Heart left ventricle (tissue), 16 donors: ENCODE measurements around the gene HIBADH. TPM values are rescaled to one million over a fixed set of nuclear protein-coding genes. Genes with fewer than 3 reads are reported as not detected.

ENCODE experiments used
- ATAC-seq, 4 donors: fragments of 200-7000 bp; cut with Tn5 transposase; one replicate each; pipeline ENCODE4 v1.9.1; 2020 to 2022; ENCODE audit warnings: moderate library complexity in 4 of 4, mild to moderate bottlenecking in 3 of 4, moderate number of reproducible peaks in 1 of 4
- DNase-seq, 5 donors: peaks; one replicate each; pipeline ENCODE4 v3.0.0-alpha.2; 2020
- H3K27ac ChIP-seq, 12 donors: fragments of 200-600 bp; sonication (generic) in 4 of 12; one replicate each; pipeline versions ENCODE4 v1.5.0 to v1.8.0; 2016 to 2022; ENCODE audit warnings: mild to moderate bottlenecking in 2 of 12
- H3K27me3 ChIP-seq, 9 donors: fragments of 200-600 bp; sonication (generic) in 2 of 9; one replicate each; pipeline versions ENCODE4 v1.5.1 to v1.8.0; 2016 to 2022; ENCODE audit warnings: mild to moderate bottlenecking in 3 of 9
- H3K36me3 ChIP-seq, 9 donors: fragments of 200-600 bp; sonication (generic) in 2 of 9; one replicate each; pipeline versions ENCODE4 v1.5.0 to v1.8.0; 2018 to 2022; ENCODE audit warnings: mild to moderate bottlenecking in 2 of 9
- H3K4me1 ChIP-seq, 12 donors: fragments of 200-600 bp; sonication (generic) in 4 of 12; one replicate each; pipeline versions ENCODE4 v1.5.0 to v1.8.0; 2016 to 2022; ENCODE audit warnings: mild to moderate bottlenecking in 3 of 12
- H3K4me3 ChIP-seq, 12 donors: fragments of 200-600 bp; sonication (generic) in 4 of 12; one replicate each; pipeline versions ENCODE4 v1.5.0 to v1.8.0; 2017 to 2022; ENCODE audit warnings: mild to moderate bottlenecking in 9 of 12, moderate library complexity in 4 of 12
- H3K9me3 ChIP-seq, 12 donors: fragments of 200-600 bp; sonication (generic) in 4 of 12; one replicate each; pipeline versions ENCODE4 v1.5.0 to v1.8.0; 2016 to 2022; ENCODE audit warnings: mild to moderate bottlenecking in 1 of 12
- CTCF ChIP-seq, 12 donors: fragments of 200-600 bp; sonication (generic) in 4 of 12; IDR thresholded peaks; one replicate each; pipeline versions ENCODE4 v1.5.0 to v1.8.0; 2018 to 2022; ENCODE audit warnings: antibody characterized with exemption in 12 of 12, mild to moderate bottlenecking in 5 of 12
- POLR2A ChIP-seq, 2 donors: fragments of 450-650 bp; IDR thresholded peaks; one replicate each; pipeline ENCODE4 v1.6.1; 2017; ENCODE audit warnings: antibody characterized with exemption in 2 of 2, mild to moderate bottlenecking in 2 of 2, moderate library complexity in 2 of 2
- WGBS, 4 donors: extraction: QIAGEN DNeasy Blood & Tissue Kit in 2 of 4; methylation state at CpG; one replicate each; pipeline versions ENCODE4 v1.1.5 to v1.1.7; 2013 to 2018; 5-methylcytosine and 5-hydroxymethylcytosine counted together
- intact Hi-C, 10 donors: fragments of 100-400 bp; cut with DNase I; formaldehyde crosslinking; loops; one replicate each; pipeline versions ENCODE4 v1.11.1 to v1.14.2; 2022
- polyA plus RNA-seq, 2 donors: library from polyadenylated mRNA; stranded (reverse); fragments of 200-250 nt; gene quantifications; one replicate each; pipeline ENCODE4 v1.2.3, GENCODE V29; 2013
- total RNA-seq, 9 donors: library from RNA; depleted of rRNA in 2 of 9; stranded (reverse); fragments of >200 nt in 2 of 9; fragmentation: NEBNext Ultra II Directional in 3 of 9; extraction: Animal tissue kit (Norgen Biotek cat#: 25700) in 3 of 9; gene quantifications; one replicate each; pipeline versions ENCODE4 v1.1.0 to v1.2.4, GENCODE V29; 2016 to 2023
- donor health status: ischemic (EF 13 %, LVEDD 7.1; RV severe dilation, severe dysfunction).
- donor health status: healthy with polysubstance abuse.
- donor health status: DM: no; HTN: yes; CAD: no.
- donor health status: DM: no; HTN: no; CAD: no.
- donor health status: ischemic (EF 25% LVEDD 6.9; RV normal size, moderate dysfunction).
- donor health status: ischemic (EF 25% LVEDD 5.7; RV mildly dilated, moderate dysfunction).
- donor health status: healthy.
- donor health status: DM: yes; HTN: yes; CAD: no.
- donor health status: ischemic (EF 35%, LVEDD 5.7; RV mildly dilated, moderate dysfunction).
- donor health status: nonischemic (EF 11% LVEDD 7.7; RV severe dilation, severe dysfunction).
- donor health status: DM: yes; HTN: yes; CAD: no.
- donor health status: PGD.
- donor health status: ischemic (EF 29% LVEDD 5.4; RV normal size, mild dysfunction).
- donor health status: nonischemic (EF 23%, LVEDD 6.1; RV moderate dilation, normal function).

Gene HIBADH
- total and polyA plus RNA-seq, 11 donors = 34.4 to 107 (median 69.3) TPM

DNA sequence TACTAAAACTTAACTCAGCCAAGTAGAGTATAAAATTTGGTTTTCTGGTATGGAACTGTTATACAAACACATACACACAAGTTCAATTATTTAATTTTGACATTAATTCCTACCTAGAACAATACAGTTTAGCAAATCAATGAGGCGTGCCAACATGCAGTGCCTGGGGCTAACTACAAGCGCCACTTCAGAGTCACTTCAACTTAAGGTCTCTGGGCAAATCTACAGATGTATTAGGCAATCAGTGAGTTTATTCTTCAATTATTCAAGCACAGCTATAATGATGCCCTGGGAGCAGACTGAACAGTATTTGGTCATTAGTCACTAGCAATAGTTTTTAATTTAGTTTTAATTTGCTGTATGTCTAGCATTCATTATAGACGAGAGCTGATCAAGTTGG is 51.6 kb downstream of the HIBADH start:
- H3K27ac ChIP-seq = no peak overlapping the region
- no peak for ATAC-seq
- 94 to 98% (median 96%) methylated on average over 3 of the region's 3 CpGs for WGBS, 4 donors
- H3K4me3 ChIP-seq = no peak overlapping the region
- H3K9me3 ChIP-seq = no peaks in the 10 kb centered on the region
- no peak for DNase-seq
- H3K27me3 ChIP-seq = no peaks in the 10 kb centered on the region
- peaks cover 0 to 3% (median 0%) of the 10 kb centered on the region in 12 donors for H3K4me1 ChIP-seq
- intact Hi-C loops = no loop called here
- no peak for TF ChIP-seq POLR2A (IDR thresholded peaks at IDR 0.05)
- H3K36me3 ChIP-seq = peaks cover 0 to 6% (median 0%) of the 10 kb centered on the region in 9 donors

GRCh38 chr7:27608776-27609495 is 53.7 kb downstream of the HIBADH start:
- DNase-seq (no peak), ATAC-seq (no peak)
- no peak overlapping the region for H3K4me3 ChIP-seq
- H3K9me3 ChIP-seq = no peaks in the 10 kb centered on the region
- no peak overlapping the region for H3K27ac ChIP-seq
- H3K4me1 ChIP-seq = peaks cover 0 to 3% (median 0%) of the 10 kb centered on the region in 12 donors
- TF ChIP-seq POLR2A (IDR thresholded peaks at IDR 0.05) = no peak
- TF ChIP-seq CTCF (IDR thresholded peaks at IDR 0.05) = no peak
- no peaks in the 10 kb centered on the region for H3K27me3 ChIP-seq
- WGBS, 4 donors = 62 to 83% (median 78%) methylated on average over 1 of the region's 1 CpG
- H3K36me3 ChIP-seq = no peaks in the 10 kb centered on the region
- intact Hi-C loops = no loop called here

DNA sequence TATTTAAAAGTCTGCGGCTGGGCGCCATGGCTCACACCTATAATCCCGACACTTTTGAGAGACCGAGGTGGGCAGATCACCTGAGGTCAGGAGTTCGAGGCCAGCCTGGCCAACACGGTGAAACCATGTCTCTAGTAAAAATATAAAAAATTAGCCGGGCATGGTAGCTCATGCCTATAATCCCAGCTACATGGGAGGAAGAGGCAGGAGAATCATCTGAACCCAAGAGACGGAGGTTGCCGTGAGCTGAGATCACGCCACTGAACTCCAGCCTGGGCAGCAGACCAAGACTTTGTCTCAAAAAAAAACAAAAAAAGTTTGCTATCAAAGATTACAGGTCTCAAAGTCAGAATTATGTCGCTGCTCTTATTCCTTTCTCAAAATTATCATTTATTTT is 55.5 kb downstream of the HIBADH start:
- Histone ChIP-seq H3K4me3 (no peak overlapping the region), H3K4me1 (peaks cover 0 to 3% (median 0%) of the 10 kb centered on the region in 12 donors), H3K27ac (no peak overlapping the region), H3K27me3 (no peaks in the 10 kb centered on the region), H3K36me3 (no peaks in the 10 kb centered on the region), H3K9me3 (no peaks in the 10 kb centered on the region)
- intact Hi-C loops = no loop called here
- TF ChIP-seq CTCF (IDR thresholded peaks at IDR 0.05) = no peak
- no peak for TF ChIP-seq POLR2A (IDR thresholded peaks at IDR 0.05)
- DNase-seq (no peak), ATAC-seq (no peak)
- 92 to 97% (median 95%) methylated on average over 11 of the region's 11 CpGs for WGBS, 4 donors

DNA sequence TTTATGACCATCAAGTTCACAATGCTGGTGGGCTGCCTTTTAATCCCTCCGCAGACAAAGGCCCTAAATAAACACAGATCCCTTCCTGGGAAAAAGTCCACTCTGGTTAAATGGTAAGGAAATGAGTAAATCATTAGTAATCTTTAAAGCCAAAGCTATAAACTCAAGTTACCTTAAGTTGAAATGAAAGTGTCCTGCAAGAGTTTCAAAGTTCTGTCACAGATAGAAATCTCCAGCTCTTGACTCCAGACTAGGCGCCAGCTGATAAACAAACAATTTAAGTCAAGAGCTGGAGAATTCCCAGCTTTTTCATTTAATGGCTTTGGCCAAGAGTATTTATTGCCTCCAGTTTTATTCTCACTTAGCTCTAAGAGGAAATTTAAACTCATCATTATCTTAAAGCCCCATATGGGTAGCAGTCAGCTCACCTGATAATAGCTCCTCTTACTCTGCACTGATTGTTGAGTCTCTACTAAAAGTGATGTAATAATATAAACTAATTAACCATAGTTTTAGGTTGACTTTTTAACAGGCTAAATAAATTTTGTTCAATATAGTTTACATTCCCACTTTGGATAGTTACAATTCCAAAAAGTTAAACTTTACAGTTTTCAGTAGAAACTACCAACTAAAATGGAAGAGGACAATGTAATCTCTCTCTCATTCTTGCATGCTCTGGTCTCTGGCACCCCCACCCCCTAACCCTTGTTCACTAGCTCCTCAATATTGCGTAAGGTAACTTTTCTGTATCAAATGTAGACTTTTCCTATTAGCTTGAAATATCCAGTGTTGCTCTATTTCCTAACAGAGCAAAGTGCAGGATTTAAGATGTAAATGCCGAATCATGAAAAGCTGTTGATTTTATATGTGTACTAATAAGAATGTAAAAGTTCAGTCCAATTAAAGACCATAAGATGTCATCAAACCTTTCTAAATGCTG is 56.1 kb downstream of the HIBADH start:
- Histone ChIP-seq H3K27ac (no peak overlapping the region), H3K36me3 (no peaks in the 10 kb centered on the region), H3K4me3 (no peak overlapping the region), H3K9me3 (no peaks in the 10 kb centered on the region), H3K27me3 (no peaks in the 10 kb centered on the region), H3K4me1 (peaks cover 0 to 3% (median 0%) of the 10 kb centered on the region in 12 donors)
- WGBS, 4 donors = 96 to 98% (median 97%) methylated on average over 4 of the region's 4 CpGs
- no peak for ATAC-seq
- DNase-seq = no peak
- intact Hi-C loops = no loop called here
- no peak for TF ChIP-seq POLR2A (IDR thresholded peaks at IDR 0.05)
- no peak for TF ChIP-seq CTCF (IDR thresholded peaks at IDR 0.05)
